PC-3 (cell line): ENCODE data around the gene SCART1. TPM values are rescaled to one million over a fixed set of nuclear protein-coding genes. Genes with fewer than 3 reads are reported as not detected.
"Not testable (repeated sequence)": the region's sequence is repeated elsewhere in the genome, so short reads cannot be mapped to it uniquely, and the experiment has no call there.

Experiments used
- ATAC-seq: fragments of 200-7000 bp; cut with Tn5 transposase; 2 replicates; pipeline ENCODE4 v1.9.1; 2020; ENCODE audit warnings: mild to moderate bottlenecking, moderate library complexity
- BruUV-seq: library from RNA; stranded (reverse); fragments of 400-500 nt; replicated peaks from 2 replicates; lab custom pipeline; 2021; lab: Mats Ljungman, UMichigan
- CTCF ChIA-PET: fragments of 300-600 bp; sonication (Branson Sonifier 250); formaldehyde crosslinking; loops from one replicate; lab custom pipeline; 2022; ENCODE audit warnings: antibody characterized with exemption; lab: Charles Lee
- POLR2A ChIA-PET: fragments of 300-600 bp; sonication (Branson Sonifier 250); formaldehyde crosslinking; loops from one replicate; lab custom pipeline; 2022; ENCODE audit warnings: antibody characterized with exemption; ENCODE audit not compliant: unreplicated experiment; lab: Charles Lee
- DNase-seq: peaks from one replicate; pipeline ENCODE4 v3.0.0-alpha.2; 2015
- H2AFZ ChIP-seq: fragments of 300-600 bp; sonication (generic); 2 replicates; pipeline ENCODE4 v1.6.0; 2016; ENCODE audit warnings: antibody characterized with exemption, low read length
- H3F3A ChIP-seq: fragments of 300-600 bp; sonication (generic); one replicate; pipeline ENCODE4 v1.6.0; 2017; ENCODE audit warnings: antibody characterized with exemption, low read length, control low read depth, mild to moderate bottlenecking; ENCODE audit not compliant: unreplicated experiment
- H3K27ac ChIP-seq: fragments of 300-600 bp; sonication (generic); 2 replicates; pipeline ENCODE4 v1.5.1; 2016; ENCODE audit warnings: mild to moderate bottlenecking, low read length
- H3K27me3 ChIP-seq: fragments of 300-600 bp; sonication (generic); 2 replicates; pipeline ENCODE4 v1.6.1; 2016; ENCODE audit warnings: low read length, mixed read lengths
- H3K36me3 ChIP-seq: fragments of 300-600 bp; sonication (generic); 2 replicates; pipeline ENCODE4 v1.6.1; 2016; ENCODE audit warnings: low read depth, mixed run types, low read length, mixed read lengths
- H3K4me1 ChIP-seq: fragments of 300-600 bp; sonication (generic); 2 replicates; pipeline ENCODE4 v1.5.1; 2016; ENCODE audit warnings: low read length; ENCODE audit not compliant: insufficient read depth
- H3K4me2 ChIP-seq: fragments of 300-600 bp; sonication (generic); 2 replicates; pipeline ENCODE4 v1.6.0; 2016; ENCODE audit warnings: low read length
- H3K4me3 ChIP-seq: fragments of 300-600 bp; sonication (generic); 2 replicates; pipeline ENCODE4 v1.5.1; 2016; ENCODE audit warnings: mild to moderate bottlenecking, low read length, mixed read lengths
- H3K79me2 ChIP-seq: fragments of 300-600 bp; sonication (generic); 2 replicates; pipeline ENCODE4 v1.6.1; 2017; ENCODE audit warnings: low read length, mixed read lengths
- H3K9ac ChIP-seq: fragments of 300-600 bp; sonication (generic); 2 replicates; pipeline ENCODE4 v1.6.0; 2016; ENCODE audit warnings: mild to moderate bottlenecking, low read length
- H3K9me2 ChIP-seq: fragments of 300-600 bp; sonication (generic); replicated peaks from 2 replicates; pipeline ENCODE4 v1.6.1; 2016; ENCODE audit warnings: mixed run types, low read length, mixed read lengths
- H3K9me3 ChIP-seq: fragments of 300-600 bp; sonication (generic); 2 replicates; pipeline ENCODE4 v1.6.1; 2016; ENCODE audit warnings: low read length, mixed read lengths
- H4K20me1 ChIP-seq: fragments of 300-600 bp; sonication (generic); 2 replicates; pipeline ENCODE4 v1.6.1; 2016; ENCODE audit warnings: low read length, mixed read lengths
- CTCF ChIP-seq: fragments of 300-600 bp; sonication (generic); conservative IDR thresholded peaks from 2 replicates; pipeline ENCODE4 v1.5.1; 2017; ENCODE audit warnings: antibody characterized with exemption, low read depth, mild to moderate bottlenecking, low read length
- EZH2 ChIP-seq: fragments of 300-600 bp; sonication (generic); IDR thresholded peaks from one replicate; pipeline ENCODE4 v1.6.1; 2017; ENCODE audit warnings: antibody characterized with exemption, mild to moderate bottlenecking, low read length; ENCODE audit not compliant: unreplicated experiment
- EZH2phosphoT487 ChIP-seq: fragments of 300-600 bp; sonication (generic); IDR thresholded peaks from 2 replicates; pipeline ENCODE4 v1.6.1; 2018; ENCODE audit warnings: mild to moderate bottlenecking, antibody characterized with exemption, low read length, borderline replicate concordance
- intact Hi-C: fragments of 100-400 bp; cut with micrococcal nuclease; formaldehyde crosslinking; loops from 2 replicates; pipeline ENCODE4 v1.9.0; 2023
- total RNA-seq: library from RNA; depleted of rRNA; stranded (reverse); fragments of >200 nt; gene quantifications from 2 replicates; pipeline ENCODE4 v1.2.3, GENCODE V29; 2014

SCART1 gene
- total RNA-seq, 1 experiment from 2014 or later, result 2.4 TPM

- Histone ChIP-seq H3K9me2 (no peaks in the 10 kb centered on the region), H2AFZ (no peak overlapping the region), H4K20me1 (no peaks in the 10 kb centered on the region), H3K9ac (no peak overlapping the region), H3K79me2 (no peaks in the 10 kb centered on the region), H3K9me3 (no peaks in the 10 kb centered on the region), H3K4me3 (no peak overlapping the region), H3F3A (no peaks in the 10 kb centered on the region), H3K27me3 (no peaks in the 10 kb centered on the region), H3K36me3 (no peaks in the 10 kb centered on the region), H3K4me1 (no peaks in the 10 kb centered on the region), H3K4me2 (no peak overlapping the region), H3K27ac (no peak overlapping the region)
- ChIA-PET CTCF (no interaction called here), POLR2A (no interaction called here)
- no TSS peak for BruUV-seq
- ATAC-seq (no peak), DNase-seq (no peak)
- TF ChIP-seq EZH2, result no peak
- no peak for TF ChIP-seq EZH2phosphoT487
- TF ChIP-seq CTCF, result no peak
- intact Hi-C loops, result no loop called here
Measured at GRCh38 chr10:133422223-133422806, 31.4 kb upstream of the SCART1 start.

- Histone ChIP-seq H3K27ac (no peak overlapping the region), H3F3A (no peaks in the 10 kb centered on the region)
- intact Hi-C loops, result no loop called here
Measured at GRCh38 chr10:133422807-133423771, 30.7 kb upstream of the SCART1 start.

GRCh38 chr10:133424102-133424501, 29.6 kb upstream of the SCART1 start:
- intact Hi-C loops, H3K9me3 ChIP-seq, DNase-seq, ATAC-seq, H3K4me1 ChIP-seq, CTCF ChIA-PET, H3K27me3 ChIP-seq, H2AFZ ChIP-seq, POLR2A ChIA-PET, H3K27ac ChIP-seq, H3K79me2 ChIP-seq, H3F3A ChIP-seq, H3K4me3 ChIP-seq, H3K9me2 ChIP-seq, H4K20me1 ChIP-seq, H3K4me2 ChIP-seq, BruUV-seq, H3K36me3 ChIP-seq, H3K9ac ChIP-seq: not testable (repeated sequence)

More at GRCh38 chr10:133422807-133423771, 30.7 kb upstream of the SCART1 start:
- DNase-seq, result no peak
- H3K9me2 ChIP-seq, result no peaks in the 10 kb centered on the region
- CTCF ChIA-PET, result no interaction called here
- H3K9ac ChIP-seq, result no peak overlapping the region
- no peak overlapping the region for H2AFZ ChIP-seq
- H3K4me2 ChIP-seq, result no peak overlapping the region
- TF ChIP-seq CTCF (no peak), EZH2 (no peak), EZH2phosphoT487 (no peak)
- no peak overlapping the region for H3K4me3 ChIP-seq
- H3K79me2 ChIP-seq, result no peaks in the 10 kb centered on the region
- no peaks in the 10 kb centered on the region for H3K36me3 ChIP-seq
- H4K20me1 ChIP-seq, result no peaks in the 10 kb centered on the region
- H3K4me1 ChIP-seq, result no peaks in the 10 kb centered on the region
- no peaks in the 10 kb centered on the region for H3K9me3 ChIP-seq
- POLR2A ChIA-PET, result no interaction called here
- ATAC-seq, result peak; percentile 32
- no TSS peak for BruUV-seq
- no peaks in the 10 kb centered on the region for H3K27me3 ChIP-seq

- intact Hi-C loops, H2AFZ ChIP-seq, H3K79me2 ChIP-seq, DNase-seq, BruUV-seq, H3F3A ChIP-seq, CTCF ChIA-PET, H3K9me3 ChIP-seq, H3K9me2 ChIP-seq, H4K20me1 ChIP-seq, ATAC-seq, H3K27ac ChIP-seq, H3K4me2 ChIP-seq, H3K4me1 ChIP-seq, H3K36me3 ChIP-seq, H3K9ac ChIP-seq, H3K4me3 ChIP-seq, POLR2A ChIA-PET, H3K27me3 ChIP-seq: not testable (repeated sequence)
Measured at GRCh38 chr10:133424601-133425000, 29.1 kb upstream of the SCART1 start, which contains the start of gene SPRN. TSS of gene SPRN (minus strand) at chr10:133424625. CDS start at chr10:133423681, 944 bp downstream.
